DMS53 treated with DMSO at 0.1 percent for 48 hours (cell line): Measurements from ENCODE around the gene RUVBL2.

Experiments used
- DNase-seq: peaks from one replicate; lab custom pipeline; 2025; ENCODE audit not compliant: unreplicated experiment; lab: John Stamatoyannopoulos, UW

RUVBL2 gene

GRCh38 chr19:48987323-48987722 is 6.4 kb upstream of the RUVBL2 start:
- no peak for DNase-seq

DNA sequence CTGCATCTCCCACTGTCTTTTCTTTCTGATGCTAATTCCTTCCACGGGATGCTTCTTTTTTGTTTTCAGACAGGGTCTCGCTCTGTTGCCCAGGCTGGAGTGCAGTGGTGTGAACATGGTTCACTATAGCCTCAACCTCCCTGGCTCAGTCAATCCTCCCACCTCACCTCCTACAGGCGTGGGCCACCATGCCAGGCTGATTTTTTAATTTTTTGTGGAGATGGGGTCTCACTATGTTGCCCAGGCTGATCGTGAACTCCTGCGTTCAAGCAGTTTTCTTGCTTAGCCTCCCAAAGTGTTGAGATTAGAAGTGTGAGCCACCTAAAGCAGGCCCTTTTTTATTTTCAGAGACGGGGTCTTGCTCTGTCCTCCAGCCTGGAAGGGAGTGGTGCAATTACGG is 5.4 kb upstream of the RUVBL2 start:
- no peak for DNase-seq

- DNase-seq = no peak
Observed at GRCh38 chr19:48988860-48989259, 4.8 kb upstream of the RUVBL2 start.

DNA sequence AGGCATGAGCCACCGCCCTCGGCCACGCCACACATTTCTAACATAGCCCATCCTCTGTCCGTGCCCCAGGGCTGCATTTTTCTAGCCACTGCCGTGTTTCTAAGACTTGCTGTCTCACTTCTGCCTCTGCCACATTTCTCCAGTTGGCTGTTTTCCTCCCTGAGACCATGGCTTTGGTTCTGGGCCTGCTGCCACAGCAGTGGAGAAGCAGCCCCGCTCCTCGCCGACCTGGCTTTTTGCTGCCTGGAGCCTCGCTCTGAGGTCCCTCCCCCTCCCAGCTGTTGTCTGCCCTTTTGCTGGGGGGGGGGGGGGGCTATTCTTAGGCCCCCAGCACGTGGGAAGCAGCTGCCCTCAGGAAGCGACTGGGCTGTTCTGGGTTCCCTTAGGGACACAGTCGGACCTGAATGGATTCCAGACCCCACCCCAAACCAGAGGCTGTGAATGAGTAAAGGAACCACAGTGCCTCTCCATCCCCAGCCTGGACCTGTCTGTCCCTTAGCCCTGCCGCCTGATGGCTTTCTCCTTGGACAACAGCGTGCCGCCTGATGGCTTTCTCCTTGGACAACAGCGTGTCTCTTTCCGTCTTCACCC is 3.9 kb upstream of the RUVBL2 start:
- no peak for DNase-seq

GRCh38 chr19:48990400-48990799 is 3.3 kb upstream of the RUVBL2 start:
- DNase-seq = no peak

- DNase-seq = no peak
Observed at GRCh38 chr19:48991011-48991609, 2.6 kb upstream of the RUVBL2 start.

- no peak for DNase-seq
Observed at GRCh38 chr19:48991873-48992580, 1.7 kb upstream of the RUVBL2 start.

GRCh38 chr19:48992581-48993174 is 1.0 kb upstream of the RUVBL2 start:
- no peak for DNase-seq

DNA sequence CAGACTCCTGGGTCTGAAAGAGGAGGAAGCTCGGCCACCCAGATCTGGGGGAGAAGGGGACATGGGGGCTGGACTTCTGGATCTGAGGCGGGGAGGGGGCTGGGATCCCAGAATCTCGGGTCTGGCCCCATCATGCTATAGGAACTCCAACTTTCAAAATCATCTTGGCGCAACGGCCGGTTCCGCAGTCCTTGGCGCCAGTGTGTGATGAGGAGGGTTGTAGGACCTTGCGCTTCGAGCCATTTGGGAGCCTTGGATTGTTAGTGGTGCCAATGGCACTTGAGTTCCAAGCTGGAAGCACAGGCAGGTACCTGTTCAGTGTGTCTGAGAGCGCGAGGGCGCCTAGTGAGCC is 324 bp downstream of the RUVBL2 start:
- DNase-seq = no peak

DNA sequence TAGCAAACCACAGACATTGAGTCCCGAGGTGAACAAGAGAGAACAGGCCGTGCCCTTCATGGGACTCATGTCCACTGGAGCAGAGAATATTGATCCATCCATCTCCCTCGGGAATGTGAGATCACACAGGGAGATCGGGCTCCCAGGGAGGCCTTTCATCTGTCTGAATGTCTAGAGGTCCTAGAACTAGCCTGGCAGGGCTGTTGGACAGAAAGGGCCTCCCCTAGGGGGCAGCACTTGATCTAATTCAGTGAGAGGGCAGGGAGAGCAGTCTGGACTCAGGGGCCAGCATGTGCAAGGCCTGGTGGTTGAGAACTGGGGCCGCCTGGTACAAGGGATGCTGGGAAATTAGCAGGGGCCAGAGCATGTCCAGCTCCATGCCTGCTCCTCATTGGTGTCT is 4.3 kb downstream of the RUVBL2 start:
- no peak for DNase-seq

DNA sequence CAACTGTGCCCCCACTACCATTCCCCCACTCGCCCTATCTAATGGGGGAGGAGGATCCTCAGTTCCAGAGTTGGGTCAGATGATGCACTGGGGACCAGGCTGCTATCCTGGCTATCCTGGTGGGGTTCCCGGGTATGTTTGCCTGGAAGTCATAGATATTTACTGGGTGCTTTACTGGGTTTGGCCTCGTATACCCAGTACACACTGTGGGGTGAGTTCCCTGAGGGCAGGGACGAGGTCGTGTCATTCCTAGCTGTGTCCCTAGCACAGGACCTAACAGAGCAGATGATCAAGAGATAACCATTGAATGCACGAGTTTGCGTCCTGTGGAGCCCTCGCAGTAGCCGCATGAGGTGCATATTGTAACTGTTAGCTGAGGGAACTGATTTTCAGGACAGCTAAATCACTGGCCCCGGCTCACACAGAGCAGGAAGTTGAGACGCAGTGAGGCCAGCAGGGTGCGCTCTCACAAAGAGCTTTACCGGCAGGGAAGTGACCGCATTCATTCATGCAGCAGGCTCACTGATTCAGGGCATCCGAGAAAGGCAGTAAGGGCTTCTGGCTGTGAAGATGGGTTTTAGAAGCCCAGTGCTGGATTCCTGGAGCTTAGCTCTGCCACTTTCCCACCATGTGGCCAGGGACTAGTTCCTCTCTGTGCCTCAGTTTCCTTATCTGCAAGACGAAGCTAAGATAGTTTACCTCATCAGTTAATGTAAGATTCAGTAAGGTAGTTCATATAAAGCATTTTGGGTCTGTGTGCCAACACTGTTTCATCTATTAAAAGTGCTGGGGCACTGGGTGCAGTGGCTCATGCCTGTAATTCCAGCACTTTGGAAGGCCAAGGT is 6.0 kb downstream of the RUVBL2 start:
- no peak for DNase-seq

DNA sequence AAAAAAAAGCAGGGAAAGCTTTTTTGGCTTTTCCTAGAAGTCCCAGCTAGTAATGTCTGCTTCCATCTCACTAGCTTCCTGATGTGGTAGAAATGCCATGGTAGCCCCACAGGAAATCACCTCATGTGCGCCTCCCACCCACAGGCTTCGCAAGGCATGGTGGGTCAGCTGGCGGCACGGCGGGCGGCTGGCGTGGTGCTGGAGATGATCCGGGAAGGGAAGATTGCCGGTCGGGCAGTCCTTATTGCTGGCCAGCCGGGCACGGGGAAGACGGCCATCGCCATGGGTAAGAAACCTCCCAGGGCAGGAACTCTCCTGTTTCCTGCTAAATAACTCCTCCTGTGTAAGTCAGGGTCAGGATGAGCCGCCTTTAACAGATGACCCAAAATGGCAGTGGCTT is 10.4 kb downstream of the RUVBL2 start:
- no peak for DNase-seq

DNA sequence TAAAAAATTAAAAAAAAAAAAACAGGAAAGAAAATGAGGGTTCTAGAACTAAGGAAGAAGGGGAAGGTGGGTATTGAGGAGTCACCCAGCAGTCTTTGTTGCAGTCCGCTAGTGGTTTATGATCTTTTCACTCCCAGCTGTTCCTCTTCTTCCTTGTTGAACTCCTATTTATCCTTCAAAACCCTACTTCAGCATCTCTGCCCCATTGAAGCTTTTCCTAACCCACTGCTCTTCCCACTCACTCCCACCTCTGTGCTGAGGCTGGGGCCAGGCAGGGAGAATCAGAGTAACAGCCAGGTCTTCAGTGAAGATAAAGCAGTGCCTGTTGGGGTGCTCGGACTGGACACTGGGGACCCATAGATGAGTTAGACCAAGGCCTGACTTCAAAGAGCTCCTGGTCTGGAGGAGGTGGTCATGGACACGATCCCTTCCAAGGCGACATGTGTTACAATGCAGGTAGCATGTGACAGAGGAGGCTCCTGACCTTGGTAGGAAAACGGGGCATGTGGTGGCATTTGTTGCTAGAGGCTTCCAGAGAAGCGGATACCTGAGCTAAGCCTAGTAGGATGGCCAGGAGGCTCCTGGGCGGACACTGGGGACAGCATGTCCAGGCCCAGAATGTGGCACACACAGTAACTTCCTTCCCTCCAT is 11.4 kb downstream of the RUVBL2 start:
- DNase-seq = no peak

DNA sequence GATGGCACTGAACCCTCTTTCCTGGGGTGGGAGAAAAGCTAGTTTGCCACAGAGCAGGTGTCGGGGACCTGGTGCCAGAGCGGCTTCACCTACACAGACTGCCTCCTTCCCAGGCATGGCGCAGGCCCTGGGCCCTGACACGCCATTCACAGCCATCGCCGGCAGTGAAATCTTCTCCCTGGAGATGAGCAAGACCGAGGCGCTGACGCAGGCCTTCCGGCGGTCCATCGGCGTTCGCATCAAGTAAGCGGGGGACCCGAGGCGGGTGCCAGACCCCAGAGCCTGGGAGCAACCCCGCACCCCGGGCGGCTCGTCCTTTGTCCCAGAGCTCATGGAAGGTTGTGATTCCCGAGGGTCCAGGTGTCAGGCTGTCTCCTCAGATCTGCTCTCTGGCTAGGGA is 13.2 kb downstream of the RUVBL2 start:
- DNase-seq = no peak

DNA sequence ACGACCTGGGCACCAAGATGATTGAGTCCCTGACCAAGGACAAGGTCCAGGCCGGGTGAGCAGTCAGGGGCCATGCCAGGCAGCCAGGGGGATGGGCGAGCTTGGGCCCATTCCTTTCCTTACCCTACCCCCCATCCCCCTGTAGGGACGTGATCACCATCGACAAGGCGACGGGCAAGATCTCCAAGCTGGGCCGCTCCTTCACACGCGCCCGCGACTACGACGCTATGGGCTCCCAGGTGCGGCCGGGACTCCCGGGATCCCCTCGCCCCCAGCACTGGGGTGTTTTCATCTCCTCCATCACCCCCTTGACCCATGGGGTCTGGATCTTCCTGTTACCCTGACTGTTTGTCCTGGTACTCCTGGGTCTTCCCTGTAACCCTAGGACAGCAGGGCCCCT is 16.1 kb downstream of the RUVBL2 start:
- DNase-seq = no peak

GRCh38 chr19:49010453-49010852 is 16.8 kb downstream of the RUVBL2 start:
- DNase-seq = no peak

GRCh38 chr19:49011194-49011593 is 17.5 kb downstream of the RUVBL2 start:
- DNase-seq = no peak

DNA sequence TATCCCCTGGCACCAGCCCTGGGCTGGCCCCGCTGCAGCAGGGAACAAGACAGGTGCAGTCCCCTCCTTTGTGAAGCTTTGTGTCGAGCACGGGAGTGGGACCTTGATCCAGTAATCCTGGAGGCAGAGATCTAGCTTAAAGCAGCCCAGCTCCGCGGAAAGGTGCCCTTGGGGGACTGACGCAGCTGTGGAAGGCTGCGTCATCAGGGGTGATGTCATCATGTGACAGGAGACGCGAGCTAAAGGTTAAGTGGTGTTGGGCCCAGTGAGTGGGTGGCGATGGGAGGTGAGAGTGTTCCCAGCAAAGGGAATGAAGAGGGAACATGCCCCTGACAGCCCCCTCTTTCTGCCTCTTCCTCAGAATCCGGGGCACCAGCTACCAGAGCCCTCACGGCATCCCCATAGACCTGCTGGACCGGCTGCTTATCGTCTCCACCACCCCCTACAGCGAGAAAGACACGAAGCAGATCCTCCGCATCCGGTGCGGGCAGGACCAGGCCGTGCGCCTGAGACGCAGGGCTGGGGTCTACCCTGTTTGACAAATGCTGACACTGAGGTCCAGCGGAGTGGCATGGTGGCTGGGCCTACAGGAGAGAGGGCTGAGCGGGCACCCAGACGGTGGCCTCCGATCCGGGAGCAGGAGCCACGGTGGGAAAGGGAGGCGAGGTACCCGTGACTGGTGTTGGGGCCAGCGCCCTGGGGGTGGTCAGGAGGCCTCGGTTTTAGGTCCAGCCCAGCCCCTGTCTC is 20.6 kb downstream of the RUVBL2 start:
- no peak for DNase-seq

DNA sequence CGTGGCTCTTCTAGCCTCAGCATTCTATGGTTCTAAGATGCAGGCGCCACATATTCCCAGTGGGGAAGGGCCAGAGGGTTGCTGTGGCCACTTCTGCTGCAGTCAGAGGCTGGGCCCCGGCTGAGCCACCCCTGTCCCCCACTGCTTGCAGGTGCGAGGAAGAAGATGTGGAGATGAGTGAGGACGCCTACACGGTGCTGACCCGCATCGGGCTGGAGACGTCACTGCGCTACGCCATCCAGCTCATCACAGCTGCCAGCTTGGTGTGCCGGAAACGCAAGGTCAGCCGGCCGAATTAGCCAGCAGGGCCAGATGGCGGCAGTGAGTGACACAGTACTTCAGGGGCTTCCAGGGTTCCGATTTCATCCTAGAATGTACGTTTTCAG is 21.2 kb downstream of the RUVBL2 start:
- DNase-seq = no peak
